Kasumi-1 (cell line): ENCODE results near the gene MGME1.

Source experiments
- DNase-seq, 2 experiments: peaks; one replicate each; lab custom pipeline; 2025; lab: John Stamatoyannopoulos, UW

Gene MGME1

DNA sequence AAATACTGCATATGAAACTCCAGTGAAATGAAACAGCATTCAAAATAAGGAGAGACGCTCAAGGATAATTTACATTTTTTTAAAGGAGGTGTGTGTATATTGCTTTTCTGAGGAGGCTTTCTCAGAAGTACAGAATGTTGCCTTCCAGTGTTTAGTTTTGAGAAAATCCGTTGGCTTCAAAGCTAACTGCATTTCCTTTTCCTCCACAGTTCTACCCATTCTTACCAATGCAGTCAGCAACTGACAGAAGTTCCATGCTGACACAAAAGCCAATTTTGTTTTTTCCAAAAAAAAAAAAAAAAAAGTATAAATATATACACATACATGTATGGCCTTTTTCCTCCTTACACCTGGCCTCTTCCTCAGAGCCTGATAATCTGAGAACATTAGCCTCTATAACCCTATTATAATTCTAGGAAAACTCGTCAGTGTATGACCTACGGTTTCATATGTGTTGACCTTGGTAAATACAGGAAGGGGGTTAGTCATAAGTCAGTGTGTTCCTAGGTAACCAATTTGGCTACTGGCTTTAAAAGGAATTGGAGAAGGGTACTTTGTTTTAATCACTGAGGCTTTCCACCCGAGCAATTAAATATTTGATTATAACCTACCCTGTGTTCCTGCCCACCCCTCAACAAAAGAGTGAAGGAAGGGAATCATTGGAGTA is 24.2 kb downstream of the MGME1 start:
- no peak for DNase-seq

GRCh38 chr20:17993546-17993945 is 24.7 kb downstream of the MGME1 start:
- DNase-seq = no peak

- DNase-seq = peak; percentile 75 to 89
These were observed 27.4 kb downstream of the MGME1 start for GRCh38 chr20:17995967-17996819.

DNA sequence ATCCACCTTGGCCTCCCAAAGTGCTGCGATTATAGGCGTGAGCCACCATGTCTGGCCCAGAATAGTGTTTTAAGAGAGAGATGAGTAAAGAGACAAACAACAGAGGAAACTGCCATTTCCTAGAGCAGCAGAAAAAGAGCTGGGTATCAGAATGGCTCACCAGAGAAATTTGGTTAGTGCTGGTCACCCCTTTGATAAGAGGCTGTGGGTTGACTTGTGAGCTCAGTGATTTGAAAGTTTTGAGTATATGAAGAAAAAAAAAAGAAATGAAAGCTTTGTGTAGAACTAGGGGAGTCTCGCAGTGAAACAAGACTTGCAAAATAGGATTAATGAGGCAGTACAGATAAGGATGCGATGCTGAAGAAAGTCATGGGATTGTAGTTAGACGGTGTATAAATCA is 29.6 kb downstream of the MGME1 start:
- no peak for DNase-seq

GRCh38 chr20:17999566-17999965 is 30.7 kb downstream of the MGME1 start:
- no peak for DNase-seq

DNA sequence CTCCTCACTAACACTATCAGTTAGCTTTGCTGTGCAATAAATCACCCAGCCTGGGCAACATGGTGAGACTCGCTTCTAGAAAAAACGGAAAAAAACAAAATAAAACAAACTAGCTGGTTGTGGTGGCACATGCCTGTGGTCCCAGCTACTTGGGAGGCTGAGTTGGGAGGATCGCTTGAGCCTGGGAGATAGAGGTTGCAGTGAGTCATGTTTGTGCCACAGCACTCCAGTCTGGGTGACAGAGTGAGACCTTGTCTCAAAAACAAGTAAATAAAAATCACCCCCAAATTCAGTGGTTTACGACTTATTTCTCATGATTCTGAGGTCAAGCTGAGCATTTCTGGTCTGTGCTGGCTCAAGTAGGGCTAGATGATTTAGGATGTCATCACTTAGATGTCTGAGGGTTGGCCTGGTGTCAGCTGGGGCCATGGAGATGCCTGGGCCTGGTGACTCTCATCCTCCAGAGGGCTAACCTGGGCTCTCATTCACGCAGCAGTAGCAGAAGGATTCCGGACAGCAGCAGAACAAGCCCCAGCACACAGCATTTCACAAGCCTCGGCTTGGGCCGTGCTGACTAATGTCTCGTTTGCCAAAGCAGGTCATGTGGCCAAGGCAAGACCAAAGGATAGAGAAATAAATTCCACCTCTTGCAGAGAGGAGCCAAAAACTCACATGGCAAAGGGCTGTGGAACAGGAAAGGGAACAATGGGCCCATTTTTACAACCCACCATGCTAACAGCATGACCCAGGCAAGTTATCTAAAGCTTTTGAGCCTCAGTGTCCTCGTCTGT is 32.5 kb downstream of the MGME1 start:
- no peak for DNase-seq

- DNase-seq = no peak
These were observed 35.1 kb downstream of the MGME1 start for GRCh38 chr20:18003897-18004296.

- DNase-seq = no peak
These were observed 35.7 kb downstream of the MGME1 start for GRCh38 chr20:18004384-18005031.

GRCh38 chr20:18005170-18005989 is 36.6 kb downstream of the MGME1 start:
- DNase-seq = no peak

DNA sequence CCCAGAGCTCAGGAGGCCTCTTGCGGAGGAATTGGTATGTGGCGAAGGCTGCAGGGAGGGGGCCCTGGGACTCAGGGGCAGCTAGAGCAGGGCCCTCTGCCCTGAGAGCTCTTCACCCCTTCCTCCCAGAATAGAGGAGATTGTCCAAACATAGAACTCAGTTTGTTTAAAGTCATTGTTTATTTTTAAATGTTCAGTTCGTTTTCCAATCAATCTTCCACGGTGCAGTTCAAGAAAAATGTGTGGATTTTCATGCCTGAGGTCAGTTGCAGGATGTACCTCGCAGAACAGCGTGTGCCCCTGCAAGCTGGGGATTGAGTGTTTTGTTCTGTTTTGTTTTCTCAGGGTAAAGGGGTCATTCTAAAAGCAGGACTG is 37.2 kb downstream of the MGME1 start:
- DNase-seq = no peak

DNA sequence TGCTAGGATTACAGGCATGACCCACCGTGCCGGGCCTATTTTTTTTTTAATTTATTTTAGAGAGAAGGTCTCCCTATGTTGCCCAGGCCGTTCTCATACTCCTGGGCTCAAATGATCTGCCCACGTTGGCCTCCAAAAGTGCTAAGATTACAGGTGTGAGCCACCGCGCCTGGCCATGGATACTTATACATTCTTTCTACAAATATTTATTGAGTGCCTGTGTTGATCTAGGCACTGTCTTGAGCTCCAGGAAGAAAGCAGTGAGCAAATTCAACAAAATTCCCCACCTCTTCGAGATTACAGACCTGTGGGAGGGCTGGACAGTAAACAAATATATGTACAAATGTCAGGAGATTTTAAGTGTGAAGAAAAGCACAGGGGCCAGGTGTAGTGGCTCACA is 37.9 kb downstream of the MGME1 start:
- no peak for DNase-seq

DNA sequence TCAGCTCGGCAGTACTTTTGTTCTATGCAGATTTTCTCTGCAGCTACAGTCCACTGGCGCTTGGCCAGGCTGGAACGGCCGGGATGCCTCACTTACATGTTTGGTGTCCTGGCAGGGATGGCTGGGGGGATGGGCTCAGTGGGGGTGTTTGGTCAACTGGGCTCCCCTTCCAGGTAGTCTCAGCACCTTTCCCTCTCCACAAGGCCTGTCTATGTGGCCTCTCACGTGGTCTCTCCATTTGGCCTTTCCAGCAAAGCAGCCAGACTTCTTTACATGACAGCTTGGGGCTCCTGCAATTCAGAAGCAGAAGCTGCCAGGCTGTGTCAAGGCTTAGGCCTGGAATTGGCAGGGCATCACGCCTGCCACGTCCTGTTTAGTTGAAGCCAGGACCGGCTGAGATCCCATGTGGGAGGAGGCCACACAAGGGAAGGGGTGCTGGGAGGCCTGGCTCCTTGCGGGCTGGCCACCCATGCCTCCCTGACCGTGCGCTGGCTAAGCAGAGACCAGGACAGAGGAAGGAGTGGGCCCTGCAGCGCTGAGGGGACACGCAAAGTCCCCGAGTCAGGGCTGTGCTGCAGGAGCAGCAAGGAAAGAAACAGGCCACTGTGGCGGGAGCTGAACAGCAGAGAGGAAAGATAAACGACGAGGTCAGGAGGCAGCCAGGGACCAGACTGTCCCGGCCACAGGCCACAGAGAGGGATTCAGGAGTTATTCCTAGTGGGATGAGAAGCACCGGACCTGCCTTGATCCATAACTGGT is 38.9 kb downstream of the MGME1 start:
- no peak for DNase-seq

- no peak for DNase-seq
These were observed 40.3 kb downstream of the MGME1 start for GRCh38 chr20:18009116-18009515.

GRCh38 chr20:18011482-18011881 is 42.7 kb downstream of the MGME1 start:
- no peak for DNase-seq

DNA sequence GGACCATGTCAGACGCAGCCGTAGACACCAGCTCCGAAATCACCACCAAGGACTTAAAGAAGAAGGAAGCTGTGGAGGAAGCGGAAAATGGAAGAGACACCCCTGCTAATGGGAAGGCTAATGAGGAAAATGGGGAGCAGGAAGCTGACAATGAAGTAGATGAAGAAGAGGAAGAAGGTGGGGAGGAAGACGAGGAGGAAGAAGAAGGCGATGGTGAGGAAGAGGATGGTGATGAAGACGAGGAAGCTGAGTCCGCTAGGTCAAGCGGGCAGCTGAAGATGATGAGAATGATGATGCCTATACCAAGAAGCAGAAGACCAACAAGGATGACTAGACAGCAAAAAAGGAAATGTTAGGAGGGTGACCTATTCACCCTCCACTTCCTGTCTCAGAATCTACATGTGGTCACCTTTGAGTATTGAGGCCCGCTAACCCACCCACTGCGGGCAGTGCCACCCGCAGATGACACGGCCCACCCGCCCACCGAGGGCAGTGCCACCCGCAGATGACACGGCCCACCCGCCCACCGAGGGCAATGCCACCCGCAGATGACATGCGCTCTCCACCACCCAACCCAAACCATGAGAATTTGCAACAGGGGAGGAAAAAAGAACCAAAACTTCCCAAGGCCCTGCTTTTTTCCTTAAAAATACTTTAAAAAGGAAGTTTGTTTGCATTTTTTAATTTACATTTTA is 43.3 kb downstream of the MGME1 start:
- no peak for DNase-seq

DNA sequence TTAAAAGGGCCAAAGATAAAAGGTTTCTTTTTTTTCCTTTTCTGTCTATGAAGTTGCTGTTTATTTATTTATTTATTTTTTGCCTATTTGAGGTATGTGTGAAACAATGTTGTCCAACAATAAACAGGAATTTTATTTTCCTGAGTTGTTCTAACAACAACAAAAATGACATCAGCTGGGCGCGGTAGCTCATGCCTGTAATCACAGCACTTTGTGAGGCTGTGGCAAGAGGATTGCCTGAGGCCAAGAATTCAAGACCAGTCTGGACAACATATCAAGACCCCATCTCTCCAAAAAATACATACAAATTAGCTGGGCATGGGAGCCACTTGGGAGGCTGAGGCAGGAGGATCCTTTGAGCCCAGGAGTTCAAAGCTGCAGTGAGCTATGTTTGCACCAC is 44.1 kb downstream of the MGME1 start:
- DNase-seq = no peak

DNA sequence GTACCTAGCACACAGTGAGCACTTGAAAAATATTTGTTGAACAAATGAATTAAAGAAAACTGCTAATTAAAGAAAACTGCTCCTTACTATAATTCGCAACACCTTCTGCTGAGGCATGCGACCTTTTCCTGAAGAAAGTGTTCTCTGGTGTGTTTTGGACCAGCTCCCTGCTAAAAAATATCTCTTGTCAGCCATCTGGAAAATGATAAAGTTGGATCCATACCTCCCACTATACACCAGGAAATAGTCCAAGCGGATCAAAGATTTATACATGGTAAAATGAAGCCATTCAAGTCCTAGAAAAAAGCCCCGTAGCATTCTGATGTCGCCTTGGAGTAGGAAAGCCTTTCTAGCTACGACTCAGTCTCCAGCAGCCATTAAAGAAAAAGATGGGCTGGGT is 45.6 kb downstream of the MGME1 start:
- no peak for DNase-seq

DNA sequence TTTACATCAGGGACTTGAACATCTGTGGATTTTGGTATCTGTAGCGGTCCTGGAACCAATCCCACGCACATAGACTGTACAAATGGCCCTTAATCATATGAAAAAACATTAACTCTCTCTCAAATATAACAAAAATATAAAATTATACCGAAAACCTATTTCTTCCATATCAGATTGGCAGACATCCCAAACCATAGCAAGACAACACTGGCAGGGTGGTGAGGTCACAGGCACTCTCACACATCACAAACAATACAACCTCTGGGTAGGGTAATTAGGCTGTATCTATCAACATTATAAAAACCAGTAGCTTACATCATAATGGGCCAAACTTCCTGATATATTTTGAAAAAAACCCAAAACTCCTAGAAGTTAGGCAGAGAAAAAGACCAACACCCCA is 48.0 kb downstream of the MGME1 start:
- no peak for DNase-seq

DNA sequence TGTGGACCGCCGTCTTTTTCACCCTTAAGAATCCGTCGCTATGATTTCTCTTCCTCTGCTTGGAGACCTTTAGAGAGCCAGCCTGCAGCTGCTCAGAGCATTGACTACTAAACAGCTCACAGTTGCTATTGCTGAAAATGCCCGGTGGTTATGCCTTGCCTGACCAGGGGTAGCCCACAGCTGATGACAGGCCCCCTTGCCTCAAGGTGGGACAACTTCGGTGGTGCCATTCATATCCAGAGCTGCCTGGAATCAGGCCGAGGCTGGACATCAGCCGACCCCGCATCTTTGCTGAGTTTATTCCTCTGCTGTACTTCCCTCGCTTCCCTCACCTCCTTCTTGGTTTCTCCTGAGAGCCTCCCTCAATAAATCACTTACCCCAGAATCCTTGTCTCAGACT is 49.3 kb downstream of the MGME1 start:
- no peak for DNase-seq

DNA sequence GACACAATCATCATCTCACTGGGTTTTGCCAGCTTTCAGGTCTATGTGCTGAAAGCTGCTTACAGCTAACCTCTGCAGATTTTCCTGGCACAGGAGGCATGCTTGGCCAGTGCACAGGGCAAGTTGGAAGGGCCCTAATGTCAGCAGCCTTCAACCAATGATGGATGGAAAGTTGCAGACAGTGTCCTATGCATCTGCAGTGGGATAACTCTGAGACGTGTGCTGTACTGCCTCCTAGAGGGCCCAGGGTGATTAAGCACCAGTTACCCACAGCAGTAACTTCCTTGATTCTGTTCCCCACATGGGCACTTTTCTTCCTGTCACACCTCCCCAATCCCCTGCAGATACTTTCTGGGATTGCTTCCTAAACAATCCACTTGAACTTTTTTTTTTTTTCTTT is 50.2 kb downstream of the MGME1 start:
- DNase-seq = peak; percentile 54 to 65
